ENCODE results near the gene MRPL9.

MRPL9 gene

DNA sequence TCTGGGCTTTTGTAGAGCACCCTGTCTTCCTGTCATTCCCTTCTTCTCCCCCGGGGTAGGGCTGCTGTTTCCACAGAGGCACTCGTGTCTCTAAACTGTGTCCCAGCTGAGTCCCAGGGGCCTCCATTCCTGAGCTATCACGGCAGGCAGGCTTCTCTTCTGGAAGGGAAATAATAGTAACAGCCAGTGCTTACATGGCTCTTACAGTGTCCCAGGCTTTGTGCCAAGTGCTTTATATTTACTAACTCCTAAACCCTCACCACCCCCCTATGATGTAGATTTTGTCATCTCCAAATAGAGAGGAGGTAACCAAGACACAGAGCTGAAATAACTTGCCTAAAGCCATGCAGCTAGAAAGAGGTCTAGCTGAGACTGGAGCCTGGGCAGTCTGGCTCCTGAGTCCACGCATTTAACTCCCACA lies 45.3 kb downstream of the MRPL9 start:
- H3K27ac ChIP-seq = no peak overlapping the region

DNA sequence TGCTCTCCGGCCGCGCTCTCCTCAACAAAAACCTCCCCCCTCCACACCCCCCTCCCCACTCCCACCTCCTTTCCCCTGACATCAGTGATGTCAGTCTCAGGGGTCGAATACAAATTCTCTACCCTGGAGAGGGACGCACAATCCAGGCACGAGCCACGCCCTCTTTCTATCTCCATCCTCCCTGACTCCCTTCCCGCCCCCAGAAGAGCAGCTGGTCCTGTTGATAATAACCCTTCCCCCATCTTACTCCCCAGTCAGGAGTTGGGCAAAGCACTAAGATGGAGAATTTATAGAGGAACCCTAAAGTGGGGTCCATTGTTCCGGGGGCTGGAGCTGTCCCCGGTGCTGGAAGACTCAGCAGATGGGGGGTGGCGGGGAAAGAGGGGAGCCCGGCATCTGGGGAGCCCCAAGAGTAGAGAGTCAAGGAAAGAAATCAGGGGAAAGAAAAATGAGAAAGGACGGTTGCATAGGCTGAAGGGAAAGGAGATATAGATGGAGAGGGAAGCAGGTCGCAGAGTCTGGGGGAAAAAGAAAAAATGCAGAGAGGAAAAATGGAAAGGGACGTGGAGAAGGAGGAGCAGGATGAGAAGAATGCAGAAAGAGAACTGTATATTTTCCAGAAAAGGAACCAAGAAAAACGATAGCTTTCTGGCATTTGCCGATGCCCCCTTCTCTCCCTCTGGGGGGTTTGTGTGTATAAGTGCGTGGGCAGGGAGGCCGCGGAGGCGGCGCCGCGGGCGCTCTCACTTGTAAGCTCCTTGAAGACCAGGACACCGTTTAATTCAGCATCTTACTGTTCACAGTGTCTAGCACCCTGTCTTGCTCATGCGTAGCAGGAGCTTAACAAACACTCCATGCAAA lies 46.3 kb downstream of the MRPL9 start, which contains the start of gene CELF3:
CELF3 (minus strand) TSS at position 33 of the 861 bp plus-strand sequence. CDS start 783 bp downstream, outside the sequence.
- H3K27ac ChIP-seq = no peak within 1 kb of the TSS
- TF ChIP-seq, protein P1, sequence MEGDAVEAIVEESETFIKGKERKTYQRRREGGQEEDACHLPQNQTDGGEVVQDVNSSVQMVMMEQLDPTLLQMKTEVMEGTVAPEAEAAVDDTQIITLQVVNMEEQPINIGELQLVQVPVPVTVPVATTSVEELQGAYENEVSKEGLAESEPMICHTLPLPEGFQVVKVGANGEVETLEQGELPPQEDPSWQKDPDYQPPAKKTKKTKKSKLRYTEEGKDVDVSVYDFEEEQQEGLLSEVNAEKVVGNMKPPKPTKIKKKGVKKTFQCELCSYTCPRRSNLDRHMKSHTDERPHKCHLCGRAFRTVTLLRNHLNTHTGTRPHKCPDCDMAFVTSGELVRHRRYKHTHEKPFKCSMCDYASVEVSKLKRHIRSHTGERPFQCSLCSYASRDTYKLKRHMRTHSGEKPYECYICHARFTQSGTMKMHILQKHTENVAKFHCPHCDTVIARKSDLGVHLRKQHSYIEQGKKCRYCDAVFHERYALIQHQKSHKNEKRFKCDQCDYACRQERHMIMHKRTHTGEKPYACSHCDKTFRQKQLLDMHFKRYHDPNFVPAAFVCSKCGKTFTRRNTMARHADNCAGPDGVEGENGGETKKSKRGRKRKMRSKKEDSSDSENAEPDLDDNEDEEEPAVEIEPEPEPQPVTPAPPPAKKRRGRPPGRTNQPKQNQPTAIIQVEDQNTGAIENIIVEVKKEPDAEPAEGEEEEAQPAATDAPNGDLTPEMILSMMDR (conservative IDR thresholded peaks at IDR 0.05) = no peak
- no peak for TF ChIP-seq ZFX (IDR thresholded peaks at IDR 0.05)

More for the DNA sequence above, 45.3 kb downstream of the MRPL9 start:
- TF ChIP-seq, protein P1 (conservative IDR thresholded peaks at IDR 0.05) = no peak
- no peak for TF ChIP-seq ZFX (IDR thresholded peaks at IDR 0.05)

DNA sequence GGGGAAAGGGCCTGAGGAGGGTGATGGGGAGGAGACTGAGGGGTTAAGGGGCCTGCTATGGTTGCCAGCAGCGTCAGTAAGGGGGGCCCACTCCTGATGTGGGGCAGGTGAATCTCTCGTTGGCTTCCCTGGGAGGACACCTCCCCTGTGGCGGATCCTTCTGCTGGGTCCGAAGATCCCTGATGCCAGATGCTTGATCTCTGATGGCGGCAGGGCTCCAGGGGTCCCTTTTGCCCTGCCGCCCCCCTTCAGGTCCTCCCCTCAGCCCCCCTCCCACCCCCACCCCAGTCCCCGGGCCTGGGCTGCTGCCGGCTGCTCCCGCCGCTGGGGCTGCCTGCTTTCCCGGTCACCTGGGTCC lies 46.9 kb downstream of the MRPL9 start:
- H3K27ac ChIP-seq = no peak overlapping the region

DNA sequence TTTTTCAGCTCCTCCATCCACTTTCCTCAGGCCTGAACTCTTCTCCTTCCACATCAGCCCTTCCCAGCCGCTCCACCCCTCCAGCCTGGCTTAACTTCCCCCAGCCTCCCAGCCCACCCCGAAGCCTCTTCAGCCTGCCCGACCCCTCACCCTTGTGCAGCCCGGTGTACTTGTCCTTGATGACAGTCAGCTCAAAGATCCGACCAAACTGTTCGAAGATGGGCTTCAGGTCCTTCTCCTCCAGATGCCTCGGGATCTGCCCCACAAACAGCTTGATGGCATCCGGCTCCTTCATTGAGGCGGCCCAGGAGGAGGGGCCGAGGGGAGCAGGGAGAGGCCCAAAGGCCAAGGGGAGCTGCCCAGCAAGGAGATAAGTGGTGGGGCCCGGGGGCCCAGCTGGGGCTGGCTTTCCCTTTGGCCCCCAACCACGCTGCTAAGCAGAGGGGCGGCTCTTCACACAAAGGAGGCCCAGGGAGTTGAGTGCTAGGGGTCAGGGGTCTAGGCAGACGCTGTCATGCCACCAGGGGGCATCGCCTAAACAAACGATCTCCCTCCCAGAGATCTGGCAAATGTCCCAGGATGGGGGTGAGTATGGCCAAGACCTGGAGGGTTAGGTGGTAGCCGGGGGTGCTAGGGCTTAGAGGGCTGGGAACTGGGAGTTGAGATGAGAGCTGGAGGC lies 47.4 kb downstream of the MRPL9 start:
- no peak overlapping the region for H3K27ac ChIP-seq

More for the DNA sequence above, 46.9 kb downstream of the MRPL9 start:
- no peak for TF ChIP-seq ZFX (IDR thresholded peaks at IDR 0.05)
- TF ChIP-seq, protein P1 (conservative IDR thresholded peaks at IDR 0.05) = no peak

DNA sequence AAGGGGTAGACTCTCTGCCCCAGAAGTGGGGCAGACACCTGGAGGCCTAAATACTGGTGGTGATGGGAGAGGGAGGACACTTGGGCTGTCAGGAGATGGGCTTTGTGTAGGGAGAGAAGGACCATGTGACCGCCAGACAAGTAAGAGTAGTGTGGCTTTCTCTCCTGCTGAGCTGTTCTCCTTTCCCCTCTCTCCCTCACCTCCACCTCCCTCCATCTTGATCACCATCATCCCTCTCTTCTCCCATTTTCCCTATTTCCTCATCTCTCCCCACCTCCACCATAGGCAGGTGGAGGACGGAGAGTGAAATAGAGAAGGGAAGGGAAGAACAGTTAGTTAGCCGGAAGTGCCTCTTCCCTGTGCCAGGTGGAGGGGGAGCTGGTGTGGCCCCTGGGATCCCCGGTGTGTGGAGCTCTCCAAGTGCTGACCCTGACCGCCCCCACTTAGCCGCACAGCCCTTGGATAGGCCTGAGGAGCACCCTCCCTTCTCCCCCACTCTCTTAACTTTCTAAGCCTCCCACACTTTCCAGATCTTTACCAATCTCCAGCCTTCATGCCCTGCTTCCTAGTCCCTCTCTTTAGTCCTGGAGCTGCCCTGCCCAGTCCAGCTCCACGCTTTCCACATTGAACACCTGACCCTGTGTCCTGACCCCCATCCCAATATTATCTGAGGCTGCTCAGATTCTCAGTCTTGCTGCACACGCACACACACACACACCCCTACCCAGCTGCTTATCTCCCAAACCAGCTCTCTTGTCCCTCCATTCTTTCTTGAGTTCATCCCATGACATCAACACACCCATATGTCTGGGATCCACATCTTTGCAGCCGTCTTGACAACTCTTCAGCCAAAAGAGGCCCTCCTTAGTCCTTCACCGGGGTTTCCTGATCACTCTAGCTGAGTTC lies 48.2 kb downstream of the MRPL9 start:
- no peak for TF ChIP-seq ZFX (IDR thresholded peaks at IDR 0.05)
- TF ChIP-seq, protein P1 (conservative IDR thresholded peaks at IDR 0.05) = no peak
- H3K27ac ChIP-seq = no peak overlapping the region

More for the DNA sequence above, 47.4 kb downstream of the MRPL9 start:
- TF ChIP-seq, protein P1 (conservative IDR thresholded peaks at IDR 0.05) = no peak

DNA sequence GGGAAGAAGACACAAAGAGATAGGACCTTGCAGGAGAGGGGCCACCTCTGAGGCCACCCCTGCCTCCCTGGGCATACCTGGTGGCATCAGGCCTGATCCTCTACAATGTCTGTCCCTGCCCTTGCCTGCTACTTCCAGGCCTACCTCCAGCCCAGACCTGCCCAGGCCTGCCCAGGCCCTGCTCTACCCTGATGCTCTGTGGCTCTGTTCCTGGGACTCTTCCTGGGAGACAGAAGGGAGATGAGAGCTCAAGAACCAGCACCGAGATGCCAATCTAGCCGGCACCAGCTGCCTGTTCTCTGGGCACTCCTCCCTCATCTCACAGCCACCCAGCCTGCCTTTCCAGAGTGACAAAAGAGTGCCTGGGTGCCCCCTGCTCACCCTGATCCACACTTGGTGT lies 49.4 kb downstream of the MRPL9 start:
- no peak for TF ChIP-seq ZFX (IDR thresholded peaks at IDR 0.05)
- TF ChIP-seq, protein P1 (conservative IDR thresholded peaks at IDR 0.05) = no peak
- no peak overlapping the region for H3K27ac ChIP-seq
